HL-60 (cell line): ENCODE data around the gene INTS12.

Source experiments
- DNase-seq, 2 experiments: peaks; one replicate each; pipeline ENCODE4 v3.0.0-alpha.2; 2010 to 2020; ENCODE audit warnings: low read depth in 1 of 2, low spot score in 1 of 2
- H3K27ac ChIP-seq: fragments of 250-450 bp; sonication (Bioruptor Pico); replicated peaks from 2 replicates; pipeline ENCODE4 v1.5.1; 2020; ENCODE audit warnings: mild to moderate bottlenecking, moderate library complexity
- H3K27me3 ChIP-seq: fragments of 250-450 bp; sonication (Bioruptor Pico); 2 replicates; pipeline ENCODE4 v1.5.1; 2021; ENCODE audit warnings: mild to moderate bottlenecking, moderate library complexity; ENCODE audit not compliant: insufficient read depth, poor library complexity, severe bottlenecking
- H3K4me3 ChIP-seq: replicated peaks from 2 replicates; pipeline ENCODE4 v1.5.1; 2011; ENCODE audit warnings: mild to moderate bottlenecking, control low read depth, low read length; ENCODE audit not compliant: insufficient read depth
- CTCF ChIP-seq: IDR thresholded peaks from one replicate; pipeline ENCODE4 v1.5.1; 2011; ENCODE audit warnings: low read length, control low read depth, inconsistent platforms; ENCODE audit not compliant: insufficient read depth
- GABPA ChIP-seq: IDR thresholded peaks from 2 replicates; pipeline ENCODE4 v1.6.1; 2012; ENCODE audit warnings: low read depth
- POLR2AphosphoS5 ChIP-seq: IDR thresholded peaks from 2 replicates; pipeline ENCODE4 v1.6.1; 2012; ENCODE audit warnings: low read depth
- REST ChIP-seq: IDR thresholded peaks from 2 replicates; pipeline ENCODE4 v1.6.1; 2012; ENCODE audit warnings: low read depth; ENCODE audit not compliant: insufficient replicate concordance
- SPI1 ChIP-seq: IDR thresholded peaks from 2 replicates; pipeline ENCODE4 v1.6.1; 2012; ENCODE audit warnings: low read depth, mild to moderate bottlenecking, borderline replicate concordance
- long read RNA-seq: library from polyadenylated mRNA; unstranded; transcript quantifications from one replicate; pipeline ENCODE4 v2.0.0, GENCODE V29; 2020

Gene INTS12
- long read RNA-seq, transcript INTS12-201 (8 exons, 1,710 nt) = minor isoform, 50 of 171 reads
- long read RNA-seq, transcript INTS12-206 (7 exons, 1,975 nt) = major isoform, 57 of 171 reads
- long read RNA-seq, partial matches to known transcripts = 10 of 171 reads
- long read RNA-seq, other reads (novel, unspliced or antisense) = 54 of 171 reads

- peak within 1 kb of the TSS; percentile 94 for H3K27ac ChIP-seq
- DNase-seq = peak; percentile 76 to 94
- peak within 1 kb of the TSS; percentile 75 for H3K4me3 ChIP-seq
- H3K27me3 ChIP-seq = no peaks in the 10 kb centered on the region
- TF ChIP-seq POLR2AphosphoS5 = peak; percentile 84
- TF ChIP-seq GABPA = peak; percentile 99
- TF ChIP-seq REST = no peak
- TF ChIP-seq CTCF = no peak
- TF ChIP-seq SPI1 = peak; percentile 64; the same call in 1 of the 2 replicates
These were observed at the start of gene INTS12, which contains the start of gene GSTCD for GRCh38 chr4:105708181-105709080. TSS of gene INTS12 (minus strand) at chr4:105708689. CDS start at chr4:105700005, 8,684 bp downstream. TSS of gene GSTCD (plus strand) at chr4:105708784. CDS start at chr4:105717614, 8,830 bp downstream.

GRCh38 chr4:105755375-105755774 is 46.9 kb upstream of the INTS12 start:
- DNase-seq = no peak
- H3K27me3 ChIP-seq = no peaks in the 10 kb centered on the region
- no peak overlapping the region for H3K4me3 ChIP-seq
- TF ChIP-seq REST (no peak), GABPA (no peak), SPI1 (no peak), CTCF (no peak), POLR2AphosphoS5 (no peak)
- no peak overlapping the region for H3K27ac ChIP-seq

- Histone ChIP-seq H3K27ac (no peak overlapping the region), H3K27me3 (no peaks in the 10 kb centered on the region), H3K4me3 (no peak overlapping the region)
- TF ChIP-seq GABPA (no peak), CTCF (no peak)
- DNase-seq = no peak
These were observed 44.9 kb upstream of the INTS12 start for GRCh38 chr4:105753361-105753760.
